K562 (cell line): Measurements from ENCODE around the gene EMX1. TPM values are rescaled to one million over a fixed set of nuclear protein-coding genes. Genes with fewer than 3 reads are reported as not detected.
A peak's percentile ranks its signal among the peaks of the same experiment; 100 is the strongest.

ENCODE experiments used
- DLX4 ChIP-seq: fragments of 250-450 bp; sonication (Bioruptor Pico); IDR thresholded peaks from 2 replicates; pipeline ENCODE4 v1.6.1; 2021; ENCODE audit warnings: mild to moderate bottlenecking
- HDAC1 ChIP-seq, 2 experiments: fragments of 450-650 bp; IDR thresholded peaks; 2 replicates each; pipeline ENCODE4 v1.6.1; 2016 to 2017; ENCODE audit warnings: inconsistent platforms in 1 of 2, mild to moderate bottlenecking in 1 of 2, moderate library complexity in 1 of 2
- HES1 ChIP-seq: fragments of 450-650 bp; IDR thresholded peaks from 2 replicates; pipeline ENCODE4 v1.6.1; 2016; ENCODE audit warnings: low read depth, mild to moderate bottlenecking, moderate library complexity
- REST ChIP-seq, 2 experiments: fragments of 450-650 bp; formaldehyde crosslinking in 1 of 2; IDR thresholded peaks; 2 replicates each; pipeline versions ENCODE4 v1.4.0 to v1.6.1; 2014 to 2020; ENCODE audit warnings: mild to moderate bottlenecking in 2 of 2, borderline replicate concordance in 1 of 2, low read depth in 1 of 2
- SOX6 ChIP-seq: fragments of 450-650 bp; IDR thresholded peaks from 2 replicates; pipeline ENCODE4 v1.6.1; 2014; ENCODE audit warnings: mild to moderate bottlenecking
- TAL1 ChIP-seq: fragments of 450-650 bp; IDR thresholded peaks from 2 replicates; pipeline ENCODE4 v1.6.1; 2016; ENCODE audit warnings: mild to moderate bottlenecking
- TOE1 ChIP-seq, 2 experiments: fragments of 450-650 bp in 1 of 2; sonication (generic) in 1 of 2; formaldehyde crosslinking in 1 of 2; IDR thresholded peaks; 2 replicates each; pipeline versions ENCODE4 v1.7.1 to v1.8.0; 2016 to 2022; ENCODE audit warnings: borderline replicate concordance in 2 of 2, mild to moderate bottlenecking in 2 of 2, antibody characterized with exemption in 1 of 2, inconsistent platforms in 1 of 2, low read depth in 1 of 2, missing genetic modification reagents in 1 of 2, moderate library complexity in 1 of 2
- ZFP36 ChIP-seq: fragments of 150-350 bp; IDR thresholded peaks from 2 replicates; pipeline ENCODE4 v1.6.1; 2018; ENCODE audit warnings: low read length, low read depth; ENCODE audit not compliant: partially characterized antibody
- ZHX1 ChIP-seq: fragments of 150-350 bp; conservative IDR thresholded peaks from 2 replicates; pipeline ENCODE4 v1.6.1; 2014; ENCODE audit warnings: low read length
- polyA plus RNA-seq, 8 experiments: library from polyadenylated mRNA; depleted of rRNA in 4 of 8; stranded (reverse) in 5 of 8; unstranded in 3 of 8; fragments of >200 nt; fragmentation: Nextera tagmentation in 2 of 8; fragmentation: Illumina TruSeq in 1 of 8; extraction: Ambion mirVana in 2 of 8; extraction: Trizol in 1 of 8; gene quantifications; 2 replicates each; pipeline versions ENCODE4 v1.2.1 to v1.2.3, GENCODE V29; 2011 to 2014; ENCODE audit warnings: inconsistent platforms in 1 of 8, missing spikeins in 1 of 8
- total RNA-seq, 7 experiments: library from RNA; depleted of rRNA in 6 of 7; stranded (reverse); fragments of >200 nt in 6 of 7; fragmentation: Illumina TruSeq in 2 of 7; extraction: Trizol in 2 of 7; gene quantifications; 2 replicates each; pipeline versions ENCODE4 v1.2.1 to v1.2.3, GENCODE V29; 2011 to 2021; ENCODE audit warnings: low replicate concordance in 1 of 7

The EMX1 gene
- total and polyA plus RNA-seq, 9 of the 15 experiments (the other 6 are each of a cell fraction or from before 2014, with no cell fraction given), result 0.10 to 0.32 (median 0.21) TPM; not detected in 6

GRCh38 chr2:72915907-72916742 is 1.2 kb upstream of the EMX1 start (continued):
- TF ChIP-seq ZHX1, result no peak
- TF ChIP-seq TAL1, result no peak
- no peak for TF ChIP-seq ZFP36
- TF ChIP-seq REST (IDR thresholded peaks at IDR 0.05; ENCODE audit: borderline replicate concordance), result no peak
- TF ChIP-seq REST (CRISPR knock-in tag; IDR thresholded peaks at IDR 0.05; ENCODE audit: low read depth), result no peak
- TF ChIP-seq TOE1 (IDR thresholded peaks at IDR 0.05; ENCODE audit: borderline replicate concordance), result peak; percentile 47; the same call in 1 of the 2 replicates
- TF ChIP-seq TOE1 (CRISPR knock-in tag; IDR thresholded peaks at IDR 0.05; ENCODE audit: borderline replicate concordance, low read depth), result no peak
- TF ChIP-seq SOX6, result no peak
- TF ChIP-seq HDAC1 (IDR thresholded peaks at IDR 0.05), result no peak
- TF ChIP-seq DLX4 (CRISPR knock-in tag), result no peak
- no peak for TF ChIP-seq HES1
